HepG2 (cell line): Measurements from ENCODE around the gene GCNT3. TPM values are rescaled to one million over a fixed set of nuclear protein-coding genes. Genes with fewer than 3 reads are reported as not detected.

Experiments used
- ATAC-seq: fragments of 200-7000 bp; cut with Tn5 transposase; 3 replicates; pipeline ENCODE4 v1.9.1; 2020; ENCODE audit warnings: mild to moderate bottlenecking, moderate library complexity
- BruUV-seq: library from RNA; stranded (reverse); fragments of 400-500 nt; replicated peaks from 2 replicates; lab custom pipeline; 2021; lab: Mats Ljungman, UMichigan
- CTCF ChIA-PET: fragments of 300-600 bp; formaldehyde crosslinking; extraction: SDS; loops from one replicate; lab custom pipeline; 2021; ENCODE audit warnings: low total read pairs, inconsistent platforms, low intra/inter-chr PET ratio; lab: Yijun Ruan, JAX
- POLR2A ChIA-PET: fragments of 350-600 bp; sonication (Branson Sonifier 250); formaldehyde crosslinking; loops from one replicate; lab custom pipeline; 2020; ENCODE audit warnings: antibody characterized with exemption, inconsistent platforms; lab: Yijun Ruan, JAX
- DNase-seq: peaks from one replicate; pipeline ENCODE4 v3.0.0-alpha.2; 2015; ENCODE audit warnings: low spot score
- FAIRE-seq: peaks from 3 replicates; lab custom pipeline; 2011; peaks lifted over from hg19 to GRCh38; lab: Jason Lieb, UNC
- H2AFZ ChIP-seq: one replicate; pipeline ENCODE4 v1.6.1; 2011; ENCODE audit warnings: low read length, inconsistent platforms
- H3K27ac ChIP-seq: fragments of 300-600 bp; 3 replicates; pipeline ENCODE4 v1.8.0; 2011; ENCODE audit warnings: mixed run types, mild to moderate bottlenecking, mixed read lengths, low read length, inconsistent platforms; ENCODE audit not compliant: insufficient read depth; ENCODE audit errors: extremely low read length
- H3K27me3 ChIP-seq, 2 experiments: fragments of 200-600 bp in 1 of 2; 2 replicates in 1 of 2; 3 replicates in 1 of 2; pipeline versions ENCODE4 v1.6.0 to v1.8.0; 2011; ENCODE audit warnings: low read length in 2 of 2, mild to moderate bottlenecking in 2 of 2, moderate library complexity in 2 of 2, inconsistent platforms in 1 of 2; ENCODE audit not compliant: insufficient read depth in 2 of 2, control insufficient read depth in 1 of 2
- H3K36me3 ChIP-seq, 2 experiments: fragments of 200-600 bp in 1 of 2; replicated peaks in 1 of 2; 2 replicates in 1 of 2; 3 replicates in 1 of 2; pipeline versions ENCODE4 v1.5.1 to v1.8.0; 2011; ENCODE audit warnings: low read length in 2 of 2, inconsistent platforms in 1 of 2; ENCODE audit not compliant: insufficient read depth in 2 of 2, control insufficient read depth in 1 of 2
- H3K4me1 ChIP-seq: 2 replicates; pipeline ENCODE4 v1.5.1; 2012; ENCODE audit warnings: low read length, inconsistent platforms; ENCODE audit not compliant: insufficient read depth
- H3K4me2 ChIP-seq: 2 replicates; pipeline ENCODE4 v1.6.0; 2011; ENCODE audit warnings: low read depth, low read length, inconsistent platforms
- H3K4me3 ChIP-seq, 3 experiments: fragments of 200-600 bp in 1 of 3; sonication (generic), shearing (Covaris generic) in 1 of 3; replicated peaks in 1 of 3; 2 replicates each; pipeline ENCODE4 v1.5.1; 2011 to 2016; ENCODE audit warnings: low read length in 3 of 3, inconsistent platforms in 2 of 3, low read depth in 2 of 3, mild to moderate bottlenecking in 2 of 3, control low read depth in 1 of 3, mixed read lengths in 1 of 3; ENCODE audit not compliant: insufficient read depth in 1 of 3
- H3K79me2 ChIP-seq: one replicate; pipeline ENCODE4 v1.6.1; 2011; ENCODE audit warnings: low read length, inconsistent platforms; ENCODE audit not compliant: insufficient read depth
- H3K9ac ChIP-seq: 2 replicates; pipeline ENCODE4 v1.6.0; 2011; ENCODE audit warnings: mild to moderate bottlenecking, low read depth, low read length, inconsistent platforms; ENCODE audit not compliant: insufficient read depth
- H3K9me3 ChIP-seq: 2 replicates; pipeline ENCODE4 v1.5.1; 2012; ENCODE audit warnings: mild to moderate bottlenecking, low read length
- H4K20me1 ChIP-seq: 2 replicates; pipeline ENCODE4 v1.6.0; 2011; ENCODE audit warnings: inconsistent platforms, mild to moderate bottlenecking, low read length, moderate library complexity; ENCODE audit not compliant: insufficient read depth
- BCL6 ChIP-seq: IDR thresholded peaks from 2 replicates; pipeline ENCODE4 v1.6.1; 2016; ENCODE audit warnings: missing genetic modification reagents, missing compliant biosample characterization
- FOXO1 ChIP-seq: sonication (generic); formaldehyde crosslinking; IDR thresholded peaks from 2 replicates; pipeline ENCODE4 v1.4.0; 2020; ENCODE audit warnings: missing genetic modification reagents
- KLF15 ChIP-seq: sonication (generic); formaldehyde crosslinking; IDR thresholded peaks from 2 replicates; pipeline ENCODE4 v1.8.1; 2023; ENCODE audit warnings: borderline replicate concordance, mild to moderate bottlenecking, inconsistent platforms, missing genetic modification reagents, mixed read lengths
- MAFK ChIP-seq, 2 experiments: IDR thresholded peaks in 1 of 2; conservative IDR thresholded peaks in 1 of 2; 2 replicates each; pipeline ENCODE4 v1.6.1; 2011; ENCODE audit warnings: improper control_type of control experiment in 2 of 2, low read length in 2 of 2
- NAIF1 ChIP-seq: sonication (generic); formaldehyde crosslinking; IDR thresholded peaks from 2 replicates; pipeline ENCODE4 v1.5.0; 2020; ENCODE audit warnings: mild to moderate bottlenecking, missing genetic modification reagents, borderline replicate concordance
- RFX1 ChIP-seq: fragments of 450-650 bp; IDR thresholded peaks from 2 replicates; pipeline ENCODE4 v1.6.1; 2017
- RFX3 ChIP-seq: IDR thresholded peaks from 2 replicates; pipeline ENCODE4 v1.6.1; 2016; ENCODE audit warnings: missing biosample characterization, missing genetic modification reagents
- RNF219 ChIP-seq: sonication (generic); formaldehyde crosslinking; IDR thresholded peaks from 2 replicates; pipeline ENCODE4 v1.5.0; 2020; ENCODE audit warnings: mild to moderate bottlenecking, missing genetic modification reagents
- SNRNP70 ChIP-seq: fragments of 200-400 bp; formaldehyde crosslinking; IDR thresholded peaks from 2 replicates; pipeline ENCODE4 v1.6.1; 2017; ENCODE audit warnings: mild to moderate bottlenecking, low read depth, low read length, moderate library complexity
- TAF1 ChIP-seq: sonication (generic); formaldehyde crosslinking; IDR thresholded peaks from 2 replicates; pipeline ENCODE4 v1.4.0; 2020; ENCODE audit warnings: missing genetic modification reagents
- YEATS4 ChIP-seq: sonication (generic); formaldehyde crosslinking; IDR thresholded peaks from 2 replicates; pipeline ENCODE4 v1.4.0; 2020; ENCODE audit warnings: missing genetic modification reagents, borderline replicate concordance
- ZNF276 ChIP-seq: sonication (generic); formaldehyde crosslinking; IDR thresholded peaks from 2 replicates; pipeline ENCODE4 v1.4.0; 2020; ENCODE audit warnings: mild to moderate bottlenecking, low read depth, missing genetic modification reagents
- ZNF460 ChIP-seq: sonication (generic); formaldehyde crosslinking; IDR thresholded peaks from 2 replicates; pipeline ENCODE4 v1.5.1; 2020; ENCODE audit warnings: missing genetic modification reagents, mild to moderate bottlenecking, borderline replicate concordance
- ZNF549 ChIP-seq: sonication (generic); formaldehyde crosslinking; IDR thresholded peaks from 2 replicates; pipeline ENCODE4 v1.5.0; 2020; ENCODE audit warnings: missing genetic modification reagents
- in situ Hi-C: cut with HindIII; loops from 2 replicates; pipeline ENCODE4 v1.10.0; 2017; ENCODE audit warnings: low pct_unique_long_range_greater_than_20kb; ENCODE audit not compliant: extremely low pct_ligation_motif_present
- intact Hi-C: fragments of 100-400 bp; cut with micrococcal nuclease; formaldehyde crosslinking; loops from one replicate; pipeline ENCODE4 v1.10.0; 2022; ENCODE audit not compliant: unreplicated experiment
- polyA plus RNA-seq, 8 experiments: library from polyadenylated mRNA; depleted of rRNA in 3 of 8; stranded (reverse) in 7 of 8; unstranded in 1 of 8; fragments of >200 nt; fragmentation: Illumina TruSeq in 4 of 8; extraction: Trizol in 4 of 8; gene quantifications; 2 replicates each; pipeline versions ENCODE4 v1.2.1 to v1.2.3, GENCODE V29; 2011 to 2016; ENCODE audit warnings: low read depth in 4 of 8, missing spikeins in 1 of 8, mixed read lengths in 1 of 8; ENCODE audit not compliant: insufficient read depth in 1 of 8
- total RNA-seq, 5 experiments: library from RNA; depleted of rRNA; stranded (reverse); fragments of >200 nt; fragmentation: Illumina TruSeq; extraction: Trizol; gene quantifications; 2 replicates each; pipeline ENCODE4 v1.2.3, GENCODE V29; 2016; ENCODE audit warnings: low read depth in 1 of 5
- TF ChIP-seq, protein P1 (sequence below), 2 experiments: sonication (generic) in 1 of 2; formaldehyde crosslinking in 1 of 2; IDR thresholded peaks; 2 replicates each; pipeline versions ENCODE4 v1.4.0 to v1.6.1; 2016 to 2020; ENCODE audit warnings: borderline replicate concordance in 1 of 2, low read depth in 1 of 2, mild to moderate bottlenecking in 1 of 2, missing genetic modification reagents in 1 of 2

Gene GCNT3
- total and polyA plus RNA-seq, 2 of the 13 experiments (the other 11 are each of a cell fraction or from before 2014, with no cell fraction given), result 6.8 to 9.8 TPM

DNA sequence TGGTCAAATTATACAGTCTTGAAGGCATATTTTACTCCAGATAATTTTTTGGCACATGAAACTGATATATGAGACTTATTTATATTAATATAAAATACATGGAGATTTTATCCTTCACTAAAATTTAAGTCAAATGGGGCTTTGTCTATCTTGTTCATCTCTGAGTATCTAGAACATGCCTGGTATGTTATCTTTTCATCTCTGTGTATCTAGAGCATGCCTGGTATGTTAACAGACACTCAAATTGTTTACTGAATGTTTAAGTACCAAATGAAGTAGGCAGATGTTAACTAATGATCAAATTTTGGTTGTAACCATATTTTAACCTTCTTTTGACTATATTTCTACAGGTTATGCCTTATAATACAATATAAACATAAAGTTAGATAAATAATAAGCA is 38.0 kb downstream of the GCNT3 start:
- FAIRE-seq, result no peak
- POLR2A ChIA-PET, result no interaction called here

More for the DNA sequence above, 38.0 kb downstream of the GCNT3 start:
- Histone ChIP-seq H3K4me2 (no peak overlapping the region), H4K20me1 (peaks cover 2% of the 10 kb centered on the region), H3K9ac (no peak overlapping the region), H3K27ac (no peak overlapping the region), H3K4me3 (no peak overlapping the region), H3K27me3 (no peaks in the 10 kb centered on the region), H3K36me3 (peaks cover 10 to 68% of the 10 kb centered on the region in 2 experiments), H2AFZ (no peak overlapping the region), H3K4me1 (peaks cover 1% of the 10 kb centered on the region), H3K79me2 (peaks cover 27% of the 10 kb centered on the region), H3K9me3 (peaks cover 11% of the 10 kb centered on the region)
- TF ChIP-seq RFX3 (CRISPR knock-in tag), result no peak
- TF ChIP-seq YEATS4 (CRISPR knock-in tag), result no peak
- TF ChIP-seq RFX1, result no peak
- no peak for TF ChIP-seq SNRNP70
- TF ChIP-seq, protein P1, sequence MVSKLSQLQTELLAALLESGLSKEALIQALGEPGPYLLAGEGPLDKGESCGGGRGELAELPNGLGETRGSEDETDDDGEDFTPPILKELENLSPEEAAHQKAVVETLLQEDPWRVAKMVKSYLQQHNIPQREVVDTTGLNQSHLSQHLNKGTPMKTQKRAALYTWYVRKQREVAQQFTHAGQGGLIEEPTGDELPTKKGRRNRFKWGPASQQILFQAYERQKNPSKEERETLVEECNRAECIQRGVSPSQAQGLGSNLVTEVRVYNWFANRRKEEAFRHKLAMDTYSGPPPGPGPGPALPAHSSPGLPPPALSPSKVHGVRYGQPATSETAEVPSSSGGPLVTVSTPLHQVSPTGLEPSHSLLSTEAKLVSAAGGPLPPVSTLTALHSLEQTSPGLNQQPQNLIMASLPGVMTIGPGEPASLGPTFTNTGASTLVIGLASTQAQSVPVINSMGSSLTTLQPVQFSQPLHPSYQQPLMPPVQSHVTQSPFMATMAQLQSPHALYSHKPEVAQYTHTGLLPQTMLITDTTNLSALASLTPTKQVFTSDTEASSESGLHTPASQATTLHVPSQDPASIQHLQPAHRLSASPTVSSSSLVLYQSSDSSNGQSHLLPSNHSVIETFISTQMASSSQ (IDR thresholded peaks at IDR 0.05; ENCODE audit: low read depth), result no peak
- TF ChIP-seq, protein P1 (CRISPR knock-in tag; IDR thresholded peaks at IDR 0.05; ENCODE audit: borderline replicate concordance), result no peak
- no peak for TF ChIP-seq FOXO1 (CRISPR knock-in tag)
- no peak for TF ChIP-seq ZNF276 (CRISPR knock-in tag)
- TF ChIP-seq KLF15, result no peak
- TF ChIP-seq ZNF460 (CRISPR knock-in tag), result no peak
- TF ChIP-seq BCL6 (CRISPR knock-in tag), result no peak
- no peak for TF ChIP-seq ZNF549
- TF ChIP-seq TAF1 (CRISPR knock-in tag), result no peak
- no peak for TF ChIP-seq NAIF1 (CRISPR knock-in tag)
- no peak for TF ChIP-seq RNF219 (CRISPR knock-in tag)
- no peak for TF ChIP-seq MAFK (conservative IDR thresholded peaks at IDR 0.05 in 1 of 2, IDR thresholded peaks at IDR 0.05 in 1 of 2; ENCODE audit: low read length in 2 of 2)
- DNase-seq, result no peak
- no TSS peak for BruUV-seq
- CTCF ChIA-PET, result no interaction called here
- in situ Hi-C loops (no loop called here), intact Hi-C loops (no loop called here)
- ATAC-seq, result no peak
